HepG2 (cell line): Measurements from ENCODE around the gene TUBGCP6. TPM values are rescaled to one million over a fixed set of nuclear protein-coding genes. Genes with fewer than 3 reads are reported as not detected.

Experiments
- ARNT2 ChIP-seq: sonication (generic); formaldehyde crosslinking; IDR thresholded peaks from 2 replicates; pipeline ENCODE4 v1.8.0; 2022; ENCODE audit warnings: mild to moderate bottlenecking, low read depth, missing genetic modification reagents, moderate library complexity
- FOXA1 ChIP-seq, 2 experiments: fragments of 450-650 bp in 1 of 2; sonication (generic) in 1 of 2; formaldehyde crosslinking in 1 of 2; IDR thresholded peaks; 2 replicates each; pipeline versions ENCODE4 v1.4.0 to v1.6.1; 2016 to 2020; ENCODE audit warnings: missing genetic modification reagents in 1 of 2
- FOXA3 ChIP-seq: IDR thresholded peaks from 2 replicates; pipeline ENCODE4 v1.6.1; 2016; ENCODE audit warnings: missing genetic modification reagents, missing compliant biosample characterization
- FOXP1 ChIP-seq, 2 experiments: fragments of 450-650 bp in 1 of 2; IDR thresholded peaks; 2 replicates each; pipeline ENCODE4 v1.6.1; 2017 to 2018; ENCODE audit warnings: antibody characterized with exemption in 1 of 2
- KDM2A ChIP-seq: sonication (generic); formaldehyde crosslinking; IDR thresholded peaks from 2 replicates; pipeline ENCODE4 v1.4.0; 2020; ENCODE audit warnings: low read depth, missing genetic modification reagents, borderline replicate concordance
- SP2 ChIP-seq: sonication (generic); formaldehyde crosslinking; IDR thresholded peaks from 2 replicates; pipeline ENCODE4 v1.5.1; 2020; ENCODE audit warnings: mild to moderate bottlenecking, missing genetic modification reagents
- STAG1 ChIP-seq: sonication (generic); formaldehyde crosslinking; IDR thresholded peaks from 2 replicates; pipeline ENCODE4 v1.4.0; 2020; ENCODE audit warnings: missing genetic modification reagents
- XBP1 ChIP-seq: sonication (generic); formaldehyde crosslinking; IDR thresholded peaks from 2 replicates; pipeline ENCODE4 v1.5.0; 2020; ENCODE audit warnings: missing genetic modification reagents
- ZEB1 ChIP-seq: IDR thresholded peaks from 2 replicates; pipeline ENCODE4 v1.6.1; 2012; ENCODE audit warnings: mild to moderate bottlenecking, low read depth, inconsistent platforms; ENCODE audit not compliant: insufficient replicate concordance
- ZKSCAN1 ChIP-seq: fragments of 150-350 bp; IDR thresholded peaks from 2 replicates; pipeline ENCODE4 v1.6.1; 2014; ENCODE audit warnings: low read length
- ZKSCAN8 ChIP-seq: IDR thresholded peaks from 2 replicates; pipeline ENCODE4 v1.6.1; 2016; ENCODE audit warnings: borderline replicate concordance, missing genetic modification reagents, missing compliant biosample characterization
- ZNF17 ChIP-seq: sonication (generic); formaldehyde crosslinking; IDR thresholded peaks from 2 replicates; pipeline ENCODE4 v1.5.0; 2020; ENCODE audit warnings: mild to moderate bottlenecking, missing genetic modification reagents
- ZNF343 ChIP-seq: sonication (generic); formaldehyde crosslinking; IDR thresholded peaks from 2 replicates; pipeline ENCODE4 v1.4.0; 2020; ENCODE audit warnings: mild to moderate bottlenecking, missing genetic modification reagents
- ZNF572 ChIP-seq: sonication (generic); formaldehyde crosslinking; IDR thresholded peaks from 2 replicates; pipeline ENCODE4 v1.5.1; 2020; ENCODE audit warnings: mild to moderate bottlenecking, missing genetic modification reagents
- polyA plus RNA-seq, 8 experiments: library from polyadenylated mRNA; depleted of rRNA in 3 of 8; stranded (reverse) in 7 of 8; unstranded in 1 of 8; fragments of >200 nt; fragmentation: Illumina TruSeq in 4 of 8; extraction: Trizol in 4 of 8; gene quantifications; 2 replicates each; pipeline versions ENCODE4 v1.2.1 to v1.2.3, GENCODE V29; 2011 to 2016; ENCODE audit warnings: low read depth in 4 of 8, missing spikeins in 1 of 8, mixed read lengths in 1 of 8; ENCODE audit not compliant: insufficient read depth in 1 of 8
- total RNA-seq, 5 experiments: library from RNA; depleted of rRNA; stranded (reverse); fragments of >200 nt; fragmentation: Illumina TruSeq; extraction: Trizol; gene quantifications; 2 replicates each; pipeline ENCODE4 v1.2.3, GENCODE V29; 2016; ENCODE audit warnings: low read depth in 1 of 5
- TF ChIP-seq, protein P1 (sequence below): sonication (generic); formaldehyde crosslinking; IDR thresholded peaks from 2 replicates; pipeline ENCODE4 v1.4.0; 2020; ENCODE audit warnings: low read depth, missing genetic modification reagents
- TF ChIP-seq, protein P2 (sequence below): sonication (generic); formaldehyde crosslinking; conservative IDR thresholded peaks from 2 replicates; pipeline ENCODE4 v1.8.0; 2022; ENCODE audit warnings: mild to moderate bottlenecking, moderate library complexity, missing genetic modification reagents
- TF ChIP-seq, protein P3 (sequence below): sonication (generic); formaldehyde crosslinking; IDR thresholded peaks from 2 replicates; pipeline ENCODE4 v1.4.0; 2020; ENCODE audit warnings: mild to moderate bottlenecking, low read depth, missing genetic modification reagents
- TF ChIP-seq, protein P4 (sequence below): sonication (generic); formaldehyde crosslinking; IDR thresholded peaks from 2 replicates; pipeline ENCODE4 v1.4.0; 2020; ENCODE audit warnings: mild to moderate bottlenecking, missing genetic modification reagents

TUBGCP6 gene
- total and polyA plus RNA-seq, 2 of the 13 experiments (the other 11 are each of a cell fraction or from before 2014, with no cell fraction given): 14.6 to 15.7 TPM

DNA sequence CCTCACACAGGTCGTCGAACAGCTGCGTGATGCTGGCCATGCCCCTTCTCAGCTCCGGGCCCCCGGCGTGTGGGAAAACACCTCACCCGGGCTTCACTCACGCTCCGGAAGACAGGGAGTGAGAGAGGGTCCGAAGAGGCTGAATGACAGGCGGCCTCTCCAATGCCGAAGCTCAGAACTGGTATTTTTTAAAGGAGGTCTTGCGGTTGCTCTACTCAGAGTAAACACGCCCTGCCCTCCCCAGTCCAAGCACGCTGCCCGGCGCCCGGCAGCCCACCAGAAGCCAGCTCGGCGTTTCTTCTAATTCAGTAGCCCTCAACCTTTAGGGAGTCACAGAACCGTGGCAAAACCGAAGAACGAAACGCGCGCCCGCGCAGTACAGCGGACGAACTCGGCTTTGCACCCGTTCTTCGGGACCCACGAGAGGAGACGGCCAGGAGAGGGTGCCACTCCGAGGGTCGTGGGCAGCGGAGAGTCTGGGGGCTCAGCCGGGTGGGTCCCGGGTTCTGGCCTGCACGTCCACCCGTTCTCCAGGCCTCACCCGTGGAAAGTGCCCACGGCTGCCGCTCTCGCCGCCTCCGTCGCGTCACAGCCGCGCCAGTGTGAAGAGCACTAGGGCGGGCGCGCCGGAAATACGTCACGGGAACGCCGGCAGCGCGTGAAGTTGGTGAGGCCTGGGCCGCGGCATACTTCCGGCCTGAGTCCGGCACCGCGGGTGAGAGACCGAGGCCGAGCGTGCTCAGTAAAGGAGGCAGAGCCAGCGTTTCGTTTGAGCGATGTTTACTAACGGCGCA lies at the start of gene TUBGCP6 (continued):
- TF ChIP-seq, protein P1, sequence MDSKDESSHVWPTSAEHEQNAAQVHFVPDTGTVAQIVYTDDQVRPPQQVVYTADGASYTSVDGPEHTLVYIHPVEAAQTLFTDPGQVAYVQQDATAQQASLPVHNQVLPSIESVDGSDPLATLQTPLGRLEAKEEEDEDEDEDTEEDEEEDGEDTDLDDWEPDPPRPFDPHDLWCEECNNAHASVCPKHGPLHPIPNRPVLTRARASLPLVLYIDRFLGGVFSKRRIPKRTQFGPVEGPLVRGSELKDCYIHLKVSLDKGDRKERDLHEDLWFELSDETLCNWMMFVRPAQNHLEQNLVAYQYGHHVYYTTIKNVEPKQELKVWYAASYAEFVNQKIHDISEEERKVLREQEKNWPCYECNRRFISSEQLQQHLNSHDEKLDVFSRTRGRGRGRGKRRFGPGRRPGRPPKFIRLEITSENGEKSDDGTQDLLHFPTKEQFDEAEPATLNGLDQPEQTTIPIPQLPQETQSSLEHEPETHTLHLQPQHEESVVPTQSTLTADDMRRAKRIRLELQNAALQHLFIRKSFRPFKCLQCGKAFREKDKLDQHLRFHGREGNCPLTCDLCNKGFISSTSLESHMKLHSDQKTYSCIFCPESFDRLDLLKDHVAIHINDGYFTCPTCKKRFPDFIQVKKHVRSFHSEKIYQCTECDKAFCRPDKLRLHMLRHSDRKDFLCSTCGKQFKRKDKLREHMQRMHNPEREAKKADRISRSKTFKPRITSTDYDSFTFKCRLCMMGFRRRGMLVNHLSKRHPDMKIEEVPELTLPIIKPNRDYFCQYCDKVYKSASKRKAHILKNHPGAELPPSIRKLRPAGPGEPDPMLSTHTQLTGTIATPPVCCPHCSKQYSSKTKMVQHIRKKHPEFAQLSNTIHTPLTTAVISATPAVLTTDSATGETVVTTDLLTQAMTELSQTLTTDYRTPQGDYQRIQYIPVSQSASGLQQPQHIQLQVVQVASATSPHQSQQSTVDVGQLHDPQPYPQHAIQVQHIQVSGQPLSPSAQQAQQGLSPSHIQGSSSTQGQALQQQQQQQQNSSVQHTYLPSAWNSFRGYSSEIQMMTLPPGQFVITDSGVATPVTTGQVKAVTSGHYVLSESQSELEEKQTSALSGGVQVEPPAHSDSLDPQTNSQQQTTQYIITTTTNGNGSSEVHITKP (CRISPR knock-in tag): peak; percentile 71
- no peak for TF ChIP-seq ZNF572 (CRISPR knock-in tag)
- no peak for TF ChIP-seq FOXA1 (IDR thresholded peaks at IDR 0.05)
- TF ChIP-seq FOXA1 (CRISPR knock-in tag; IDR thresholded peaks at IDR 0.05): peak; percentile 67
- no peak for TF ChIP-seq FOXP1 (IDR thresholded peaks at IDR 0.05)
- TF ChIP-seq FOXP1 (CRISPR knock-in tag; IDR thresholded peaks at IDR 0.05): no peak
- TF ChIP-seq, protein P2, sequence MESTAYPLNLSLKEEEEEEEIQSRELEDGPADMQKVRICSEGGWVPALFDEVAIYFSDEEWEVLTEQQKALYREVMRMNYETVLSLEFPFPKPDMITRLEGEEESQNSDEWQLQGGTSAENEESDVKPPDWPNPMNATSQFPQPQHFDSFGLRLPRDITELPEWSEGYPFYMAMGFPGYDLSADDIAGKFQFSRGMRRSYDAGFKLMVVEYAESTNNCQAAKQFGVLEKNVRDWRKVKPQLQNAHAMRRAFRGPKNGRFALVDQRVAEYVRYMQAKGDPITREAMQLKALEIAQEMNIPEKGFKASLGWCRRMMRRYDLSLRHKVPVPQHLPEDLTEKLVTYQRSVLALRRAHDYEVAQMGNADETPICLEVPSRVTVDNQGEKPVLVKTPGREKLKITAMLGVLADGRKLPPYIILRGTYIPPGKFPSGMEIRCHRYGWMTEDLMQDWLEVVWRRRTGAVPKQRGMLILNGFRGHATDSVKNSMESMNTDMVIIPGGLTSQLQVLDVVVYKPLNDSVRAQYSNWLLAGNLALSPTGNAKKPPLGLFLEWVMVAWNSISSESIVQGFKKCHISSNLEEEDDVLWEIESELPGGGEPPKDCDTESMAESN (CRISPR knock-in tag): peak; percentile 72
- peak; percentile 81 for TF ChIP-seq SP2 (CRISPR knock-in tag)
- TF ChIP-seq, protein P3, sequence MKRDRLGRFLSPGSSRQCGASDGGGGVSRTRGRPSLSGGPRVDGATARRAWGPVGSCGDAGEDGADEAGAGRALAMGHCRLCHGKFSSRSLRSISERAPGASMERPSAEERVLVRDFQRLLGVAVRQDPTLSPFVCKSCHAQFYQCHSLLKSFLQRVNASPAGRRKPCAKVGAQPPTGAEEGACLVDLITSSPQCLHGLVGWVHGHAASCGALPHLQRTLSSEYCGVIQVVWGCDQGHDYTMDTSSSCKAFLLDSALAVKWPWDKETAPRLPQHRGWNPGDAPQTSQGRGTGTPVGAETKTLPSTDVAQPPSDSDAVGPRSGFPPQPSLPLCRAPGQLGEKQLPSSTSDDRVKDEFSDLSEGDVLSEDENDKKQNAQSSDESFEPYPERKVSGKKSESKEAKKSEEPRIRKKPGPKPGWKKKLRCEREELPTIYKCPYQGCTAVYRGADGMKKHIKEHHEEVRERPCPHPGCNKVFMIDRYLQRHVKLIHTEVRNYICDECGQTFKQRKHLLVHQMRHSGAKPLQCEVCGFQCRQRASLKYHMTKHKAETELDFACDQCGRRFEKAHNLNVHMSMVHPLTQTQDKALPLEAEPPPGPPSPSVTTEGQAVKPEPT: 0 out of 2 replicates have a peak, but pooled peaks have one; percentile 32
- TF ChIP-seq XBP1: no peak
- TF ChIP-seq ZEB1: peak; percentile 48
- TF ChIP-seq, protein P4, sequence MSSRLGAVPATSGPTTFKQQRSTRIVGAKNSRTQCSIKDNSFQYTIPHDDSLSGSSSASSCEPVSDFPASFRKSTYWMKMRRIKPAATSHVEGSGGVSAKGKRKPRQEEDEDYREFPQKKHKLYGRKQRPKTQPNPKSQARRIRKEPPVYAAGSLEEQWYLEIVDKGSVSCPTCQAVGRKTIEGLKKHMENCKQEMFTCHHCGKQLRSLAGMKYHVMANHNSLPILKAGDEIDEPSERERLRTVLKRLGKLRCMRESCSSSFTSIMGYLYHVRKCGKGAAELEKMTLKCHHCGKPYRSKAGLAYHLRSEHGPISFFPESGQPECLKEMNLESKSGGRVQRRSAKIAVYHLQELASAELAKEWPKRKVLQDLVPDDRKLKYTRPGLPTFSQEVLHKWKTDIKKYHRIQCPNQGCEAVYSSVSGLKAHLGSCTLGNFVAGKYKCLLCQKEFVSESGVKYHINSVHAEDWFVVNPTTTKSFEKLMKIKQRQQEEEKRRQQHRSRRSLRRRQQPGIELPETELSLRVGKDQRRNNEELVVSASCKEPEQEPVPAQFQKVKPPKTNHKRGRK (CRISPR knock-in tag): 0 out of 2 replicates have a peak, but pooled peaks have one; percentile 53
- peak; percentile 53 for TF ChIP-seq FOXA3
- peak; percentile 44; the same call in 1 of the 2 replicates for TF ChIP-seq ZKSCAN1
- TF ChIP-seq ZKSCAN8: peak; percentile 86; the same call in 1 of the 2 replicates
- TF ChIP-seq STAG1 (CRISPR knock-in tag): no peak
- peak; percentile 100 for TF ChIP-seq KDM2A (CRISPR knock-in tag)
- no peak for TF ChIP-seq ZNF17
- TF ChIP-seq ARNT2 (CRISPR knock-in tag): peak; percentile 83
- no peak for TF ChIP-seq ZNF343
